HG02678 (cell line): ENCODE data around the gene NFATC1.

Experiments
- ATAC-seq: cut with Tn5 transposase; IDR thresholded peaks from one replicate; pipeline ENCODE4 v1.9.1; 2021; ENCODE audit warnings: mild to moderate bottlenecking, moderate library complexity; ENCODE audit not compliant: unreplicated experiment

Gene NFATC1

DNA sequence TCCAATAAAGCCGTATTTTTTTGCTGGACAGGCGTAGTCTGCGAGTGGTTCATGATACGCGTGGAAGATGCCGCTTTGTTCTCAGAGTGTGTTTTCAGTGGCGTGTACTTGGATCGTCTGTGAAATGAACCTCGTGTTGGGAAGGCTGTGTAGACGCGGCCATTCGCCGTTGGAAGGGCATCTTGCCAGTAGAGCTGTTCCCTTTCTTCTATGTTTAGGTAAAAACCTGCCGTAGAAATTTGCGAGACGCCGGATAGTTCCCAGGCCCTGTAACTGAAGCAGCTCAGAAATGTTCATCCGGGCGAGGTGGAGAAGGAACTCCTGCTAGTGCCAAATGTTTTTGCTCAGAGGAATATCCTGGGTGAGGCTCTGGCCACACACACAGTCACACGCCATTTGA is 133.6 kb downstream of the NFATC1 start:
- ATAC-seq: no peak

DNA sequence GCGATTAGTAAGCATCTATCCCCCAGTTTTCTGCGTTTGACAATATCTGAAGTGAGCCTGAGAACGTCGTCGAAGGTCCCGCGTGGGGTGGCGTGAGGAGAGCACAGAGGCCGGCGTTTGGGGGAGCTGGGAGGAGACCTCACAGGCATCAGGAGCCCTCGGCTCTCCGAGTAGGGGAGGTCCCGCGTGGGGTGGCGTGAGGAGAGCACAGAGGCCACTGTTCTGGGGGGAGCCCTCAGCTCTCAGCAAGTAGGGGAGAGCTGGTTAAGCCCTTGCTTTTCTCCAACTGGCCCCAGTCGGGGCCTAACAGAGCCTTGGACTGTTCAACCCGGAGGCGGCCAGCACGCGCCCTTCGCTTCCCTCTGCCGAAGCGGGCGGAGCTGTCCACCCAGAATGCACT is 134.3 kb downstream of the NFATC1 start:
- ATAC-seq: no peak

DNA sequence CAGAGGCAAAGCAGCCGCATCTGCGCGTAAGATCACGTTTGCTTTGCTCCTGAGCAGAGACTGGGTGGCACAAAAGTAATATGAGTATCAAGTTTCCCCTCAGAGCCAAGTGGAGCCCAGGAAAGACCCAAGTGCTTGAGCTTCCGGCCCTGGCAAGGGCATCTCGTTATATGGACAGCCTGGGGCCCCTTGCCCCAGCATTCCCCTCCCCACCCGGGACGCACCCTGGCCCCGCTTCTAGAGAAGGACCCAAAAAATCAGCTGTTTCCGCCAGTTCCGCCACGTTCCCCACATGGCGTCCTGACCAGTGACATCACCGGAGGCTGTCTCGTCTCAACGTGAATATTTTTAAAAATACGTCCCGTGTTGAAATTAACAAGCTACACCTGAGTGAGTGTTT is 135.1 kb downstream of the NFATC1 start:
- no peak for ATAC-seq

DNA sequence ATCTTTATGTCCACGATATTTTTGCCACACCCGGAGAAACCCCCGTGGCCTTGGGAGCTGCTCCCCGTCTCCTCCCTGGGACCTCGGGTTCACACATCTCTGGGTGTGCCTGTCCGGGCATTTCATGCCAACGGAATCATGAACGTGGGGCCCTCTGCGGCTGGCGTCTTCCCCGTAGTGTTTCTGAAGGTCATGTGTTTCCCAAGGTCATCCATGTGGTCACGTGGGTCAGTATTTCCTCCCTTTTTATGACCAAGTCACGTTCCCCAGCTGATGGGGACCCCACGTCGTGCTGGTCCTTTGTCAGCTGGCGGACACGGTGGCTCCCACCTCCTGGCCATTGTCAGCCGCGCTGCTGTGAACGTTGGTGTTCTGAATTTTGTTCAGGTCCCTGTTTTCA is 135.7 kb downstream of the NFATC1 start:
- no peak for ATAC-seq

DNA sequence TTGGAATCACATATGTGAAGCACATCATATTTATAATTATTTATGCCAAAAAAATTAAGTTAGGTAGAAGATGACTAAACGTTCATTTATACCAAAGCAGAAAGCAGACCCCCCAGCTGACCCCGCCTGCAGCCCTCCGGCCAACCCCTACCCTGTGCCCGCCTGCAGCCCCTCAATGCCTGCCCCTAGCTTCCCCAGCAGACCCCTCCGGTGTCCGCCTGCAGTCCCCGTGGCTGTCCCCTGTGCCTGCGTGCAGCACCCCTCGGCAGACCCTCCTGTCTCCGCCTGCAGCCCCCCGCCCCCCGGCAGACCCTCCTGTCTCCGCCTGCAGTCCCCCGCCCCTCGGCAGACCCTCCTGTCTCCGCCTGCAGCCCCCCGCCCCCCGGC is 136.2 kb downstream of the NFATC1 start:
- ATAC-seq: no peak

DNA sequence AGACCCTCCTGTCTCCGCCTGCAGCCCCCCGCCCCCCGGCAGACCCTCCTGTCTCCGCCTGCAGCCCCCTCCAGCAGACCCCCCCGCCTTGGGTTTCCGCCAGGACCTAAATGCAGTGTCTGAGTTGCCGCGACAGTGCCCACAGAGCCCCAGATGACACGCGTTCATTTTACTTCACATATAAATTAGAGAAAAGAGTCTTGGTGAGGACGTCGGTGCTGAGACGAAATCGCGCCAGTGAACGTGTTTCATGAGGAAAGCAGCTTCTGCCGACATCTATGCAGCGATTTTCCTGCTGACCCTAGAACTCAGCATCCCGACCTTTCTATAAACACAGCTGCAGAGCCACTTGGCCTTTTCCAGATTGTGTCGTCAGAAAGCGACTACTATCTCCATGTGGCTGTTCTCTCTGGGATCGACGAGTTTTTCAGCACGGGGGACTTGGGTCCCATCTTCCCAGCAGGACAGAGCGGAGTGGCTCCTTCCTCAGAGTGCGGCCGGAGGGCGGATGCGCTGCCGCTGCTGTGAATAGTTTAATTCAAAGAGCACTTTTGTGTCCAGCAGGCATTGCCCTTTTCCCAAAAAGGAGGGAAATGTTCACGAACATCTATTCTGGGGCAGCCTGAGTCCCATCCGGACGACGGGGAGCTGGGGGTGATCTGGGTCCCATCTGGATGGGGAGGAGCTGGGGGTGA is 136.7 kb downstream of the NFATC1 start:
- ATAC-seq: no peak

DNA sequence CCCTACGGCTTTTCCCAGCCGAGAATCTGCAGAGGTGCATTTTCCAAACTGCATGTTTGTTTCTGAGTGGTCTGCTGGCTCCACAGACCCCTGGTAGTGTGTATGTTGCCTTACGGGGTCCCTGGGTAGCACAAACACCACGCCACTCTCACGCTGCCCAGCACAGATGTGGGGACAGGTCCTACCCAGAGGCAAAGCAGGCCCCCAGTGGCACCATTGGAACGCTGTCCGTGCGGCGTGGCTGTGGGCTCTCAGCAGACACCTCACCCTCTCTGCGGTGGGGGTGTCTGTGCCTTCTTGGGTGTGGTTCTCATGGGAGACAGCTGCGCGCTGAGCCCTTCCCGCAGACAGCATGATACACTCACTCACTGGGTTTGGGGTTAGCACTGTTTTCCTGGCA is 137.4 kb downstream of the NFATC1 start:
- ATAC-seq: no peak

DNA sequence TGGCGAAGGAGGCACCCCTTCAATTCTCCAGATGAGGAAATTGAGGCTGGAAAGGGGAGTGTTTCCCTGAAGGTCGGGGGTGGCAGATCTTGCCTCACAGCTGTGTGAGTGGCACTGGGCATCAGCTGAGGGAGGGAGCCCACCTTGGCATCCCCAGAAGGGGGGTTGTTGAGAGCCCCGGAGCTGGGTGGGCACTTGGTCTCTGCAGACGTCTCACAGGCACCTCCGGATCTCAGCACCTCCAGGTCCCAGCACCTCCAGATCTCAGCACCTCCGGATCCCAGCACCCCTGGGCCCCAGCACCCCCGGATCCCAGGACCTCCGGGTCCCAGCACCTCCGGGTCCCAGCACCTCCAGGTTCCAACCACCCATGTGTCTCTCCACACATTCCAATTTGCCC is 137.9 kb downstream of the NFATC1 start:
- ATAC-seq: no peak

DNA sequence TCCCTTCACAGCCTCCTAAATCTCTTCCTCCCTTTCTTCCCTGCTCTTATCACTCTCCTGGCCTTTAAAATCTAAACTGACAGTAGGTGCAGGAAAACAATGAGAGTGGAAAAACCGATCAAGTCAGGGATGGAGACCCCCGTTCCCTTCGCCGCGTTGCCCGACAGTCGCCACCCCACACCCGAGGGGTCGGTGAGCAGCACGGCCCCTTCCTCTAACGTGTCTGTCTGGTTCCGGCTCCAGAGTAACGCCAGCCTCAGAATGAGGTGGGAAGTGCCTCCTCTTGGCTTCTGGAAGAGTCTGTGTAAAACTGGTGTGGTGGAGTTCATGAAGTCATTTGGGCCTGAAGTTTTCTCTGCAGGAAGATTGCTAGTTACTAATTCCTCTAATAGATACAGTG is 138.6 kb downstream of the NFATC1 start:
- ATAC-seq: no peak

DNA sequence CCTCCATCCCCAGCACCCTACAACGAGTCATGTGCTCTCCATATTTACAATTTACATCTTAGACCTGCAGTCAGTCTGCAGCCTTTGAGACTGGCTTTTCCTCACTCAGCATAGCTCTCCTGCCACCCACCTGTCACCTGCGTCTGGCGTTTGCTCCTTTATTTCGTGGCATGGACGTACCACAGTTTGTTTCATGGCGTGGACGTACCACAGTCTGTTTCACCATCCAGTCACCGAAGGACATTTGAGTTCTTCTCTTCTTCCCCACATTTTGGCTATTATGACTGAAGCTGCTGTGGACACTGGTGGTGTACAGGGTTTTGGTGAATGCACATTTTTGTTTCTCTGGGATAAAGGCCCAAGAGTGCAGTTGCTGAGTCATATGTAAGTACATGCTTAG is 142.0 kb downstream of the NFATC1 start:
- no peak for ATAC-seq

DNA sequence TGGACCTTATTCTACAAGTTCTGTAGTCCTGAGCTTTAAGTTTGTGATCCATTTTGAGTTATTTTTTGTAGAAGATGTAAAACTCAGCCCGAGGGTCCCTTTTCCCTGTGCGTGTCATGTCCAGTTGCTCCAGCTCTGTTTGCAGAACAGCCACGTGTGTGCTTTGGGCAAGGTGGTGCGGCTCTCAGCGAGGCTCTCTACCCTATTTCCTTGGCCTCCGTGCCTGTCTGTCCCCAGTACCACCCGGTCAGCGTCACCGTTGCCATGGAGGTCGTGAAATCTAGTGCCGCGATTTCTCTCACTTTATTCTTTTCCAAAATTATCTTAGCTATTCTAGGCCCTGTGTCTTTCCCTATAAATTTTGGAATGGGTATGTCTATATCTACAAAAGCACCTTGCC is 142.9 kb downstream of the NFATC1 start:
- no peak for ATAC-seq

DNA sequence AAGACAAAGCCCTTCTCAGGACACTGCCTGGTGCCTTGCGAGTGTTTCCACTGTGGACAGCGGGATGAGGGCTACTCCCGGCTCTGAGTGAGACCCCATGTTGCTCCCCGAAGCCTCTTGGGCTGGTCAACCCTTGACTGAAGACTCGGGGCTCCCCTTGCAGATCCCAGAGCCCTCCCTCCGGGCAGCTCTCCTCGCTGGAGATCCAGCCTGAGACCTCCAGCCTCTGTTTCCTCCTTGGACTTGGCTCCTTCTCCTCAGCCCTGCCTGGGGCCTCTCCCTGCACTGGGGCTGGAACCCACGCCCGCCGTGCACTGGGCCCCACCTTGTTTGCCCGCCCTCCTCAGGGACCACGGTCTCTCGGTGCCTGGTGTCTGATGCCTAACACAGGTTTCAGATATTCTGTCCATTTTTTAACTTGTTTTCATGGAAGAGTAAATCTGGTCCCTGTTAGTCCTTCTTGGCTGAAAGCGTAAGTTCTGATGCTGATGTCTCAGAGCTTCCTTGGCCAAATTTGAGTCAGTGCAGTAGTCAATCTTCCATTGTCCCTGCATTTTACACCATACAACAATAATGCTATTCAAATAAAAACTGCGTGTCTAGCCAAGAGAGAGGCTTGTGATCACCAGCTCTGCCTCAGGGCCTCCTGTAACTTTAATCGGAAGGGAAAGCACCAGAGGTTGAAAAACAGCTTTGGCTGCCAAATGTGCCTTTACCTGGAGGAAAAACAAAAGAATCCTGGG is 144.6 kb downstream of the NFATC1 start:
- ATAC-seq: no peak

DNA sequence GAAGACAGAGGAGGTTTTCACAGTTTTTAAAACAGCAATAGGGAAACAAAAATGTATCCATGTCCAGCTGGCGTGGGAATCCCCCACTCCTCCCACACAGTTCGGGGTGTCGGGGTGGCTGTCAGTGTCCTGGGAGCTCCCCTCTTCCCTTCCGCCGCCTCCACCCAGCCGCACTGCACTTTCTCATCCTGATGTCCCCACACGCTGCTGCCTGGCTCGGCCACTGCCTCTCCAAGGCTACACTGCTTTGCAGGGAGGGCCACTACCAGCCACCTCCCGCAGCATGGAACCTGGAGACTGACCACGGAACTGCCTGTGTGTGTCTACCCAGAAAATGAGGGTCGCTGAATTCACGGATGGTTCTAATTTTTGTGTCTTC is 145.2 kb downstream of the NFATC1 start:
- no peak for ATAC-seq

DNA sequence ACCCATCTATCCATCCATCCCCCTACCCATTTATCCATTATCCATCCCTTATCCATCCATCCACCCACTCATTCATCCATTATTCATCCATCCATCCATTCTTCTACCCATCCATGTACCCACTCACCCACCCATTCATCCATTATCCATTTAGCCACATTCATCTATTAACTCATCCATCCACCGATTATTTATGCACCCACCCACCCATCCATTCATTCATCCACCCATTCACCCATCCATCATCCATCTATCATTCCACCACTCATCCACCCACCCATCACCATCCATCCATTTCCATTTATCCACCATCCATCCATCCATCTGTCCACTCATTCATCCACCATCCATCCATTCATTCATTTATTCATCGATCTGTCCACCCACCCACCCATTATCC is 146.5 kb downstream of the NFATC1 start:
- ATAC-seq: no peak

DNA sequence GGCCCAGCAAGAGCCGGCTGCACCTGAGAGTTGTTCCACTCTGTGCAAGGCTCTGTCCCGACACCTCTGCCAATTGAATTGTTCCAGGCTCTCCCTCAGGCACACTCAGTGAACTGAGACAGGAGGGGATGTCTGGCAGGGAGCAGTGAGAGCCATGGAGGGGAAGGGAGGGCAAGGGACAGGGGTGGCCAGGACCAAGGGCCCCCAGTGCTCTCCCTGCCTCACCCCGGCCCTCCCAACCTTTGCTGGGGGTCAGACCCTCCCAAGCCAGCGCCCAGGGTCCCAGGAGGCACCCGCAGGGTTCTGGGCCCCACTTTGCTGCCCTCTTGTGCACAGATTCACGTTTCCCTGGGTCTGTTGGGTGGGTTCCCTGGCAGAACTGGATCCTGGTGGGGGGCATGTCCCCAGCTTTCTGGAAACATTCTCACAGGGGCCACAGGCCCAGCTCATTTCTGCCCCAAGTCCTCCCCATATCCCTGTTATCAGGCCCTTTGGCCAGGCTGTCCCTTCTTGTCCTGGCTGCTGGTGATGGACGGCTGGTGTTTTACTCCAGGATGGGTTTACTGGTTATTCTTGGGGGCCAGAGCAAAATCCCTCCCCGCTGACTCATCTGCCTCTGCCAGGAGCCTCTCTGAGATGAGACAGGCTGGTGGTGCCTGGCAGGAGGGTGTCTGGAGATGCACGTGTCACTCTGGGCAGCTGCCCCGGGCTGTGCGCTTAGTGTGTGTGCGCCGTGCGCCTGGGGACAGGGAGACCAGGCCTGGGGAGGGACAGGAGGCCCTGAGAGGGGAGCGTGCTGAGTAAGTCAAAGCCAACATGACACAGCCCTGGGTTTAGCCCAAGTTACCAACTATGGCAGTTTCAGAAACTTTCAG is 147.4 kb downstream of the NFATC1 start:
- ATAC-seq: no peak

DNA sequence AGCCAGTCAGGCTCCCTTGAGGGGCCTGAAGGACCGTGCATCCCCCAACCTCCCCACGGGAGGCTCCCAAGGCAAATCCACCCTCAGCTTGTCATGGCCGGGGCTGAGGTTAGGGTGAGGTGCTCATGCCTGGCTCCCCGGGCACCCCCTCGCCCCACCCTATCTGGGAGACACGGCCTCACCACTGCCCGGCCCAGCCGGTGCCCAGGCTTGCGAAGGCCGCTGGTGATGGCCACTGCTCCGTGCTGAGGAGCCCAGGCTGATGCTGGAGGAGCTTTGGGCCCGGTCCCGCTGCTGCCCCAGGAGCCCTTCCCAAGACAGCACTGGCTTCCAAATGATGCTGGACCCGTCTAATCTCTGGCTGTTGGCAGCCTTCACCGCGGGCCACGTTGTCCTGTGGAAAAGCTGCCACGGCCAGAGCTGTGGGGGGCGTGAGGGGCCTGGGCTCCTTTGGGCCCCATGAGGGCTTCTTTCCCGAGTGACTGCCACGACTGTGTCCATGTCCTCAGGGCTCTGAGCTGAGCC is 148.2 kb downstream of the NFATC1 start:
- no peak for ATAC-seq

DNA sequence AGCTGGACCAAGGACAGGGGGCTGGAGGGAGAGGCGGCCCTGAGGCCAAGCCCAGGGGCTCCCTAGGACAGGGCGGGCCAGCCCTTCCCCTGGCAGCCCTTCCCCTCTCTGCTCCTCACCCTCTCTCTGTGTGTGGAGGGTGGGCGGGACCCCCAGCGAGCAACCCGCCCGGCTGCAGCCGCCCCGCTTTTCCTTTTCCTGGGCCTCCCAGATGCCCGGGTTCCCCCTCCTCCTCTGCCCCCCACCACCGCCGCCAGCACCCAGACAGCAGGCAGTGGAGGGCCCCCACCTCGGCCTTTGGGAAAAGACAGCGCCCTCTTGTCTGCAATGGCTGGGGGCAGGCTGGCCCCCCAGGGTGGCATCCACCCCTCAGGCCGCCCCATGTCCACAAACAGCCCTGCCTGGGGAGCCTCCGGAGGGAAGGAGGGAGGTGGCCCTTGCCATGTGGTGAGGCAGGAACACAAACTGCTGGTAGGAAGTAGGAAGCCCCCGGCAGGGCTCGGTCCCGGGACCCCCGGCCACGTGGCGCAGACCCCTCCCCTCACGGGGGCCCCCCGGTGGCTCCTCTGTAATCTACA is 148.7 kb downstream of the NFATC1 start:
- ATAC-seq: no peak

DNA sequence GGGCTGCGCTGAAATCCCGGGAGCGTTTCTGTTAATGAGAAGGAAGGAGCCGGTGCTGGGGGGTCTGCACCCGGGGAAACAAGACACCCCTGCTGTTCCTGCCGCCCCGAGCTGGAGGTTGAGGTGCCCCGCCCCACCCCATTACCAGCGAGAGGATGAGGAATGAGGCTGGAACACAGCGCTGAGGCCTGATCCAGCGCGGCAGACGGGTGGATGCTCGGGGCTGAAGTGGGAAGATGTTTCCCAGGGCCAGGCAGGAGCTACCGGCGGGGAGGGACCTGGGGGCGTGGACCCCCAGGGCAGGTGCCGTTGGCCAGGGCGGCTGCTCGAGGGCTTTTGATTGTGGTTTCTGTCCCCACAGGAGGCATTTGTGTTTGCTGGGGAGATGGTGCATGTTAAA is 149.5 kb downstream of the NFATC1 start:
- ATAC-seq: no peak

DNA sequence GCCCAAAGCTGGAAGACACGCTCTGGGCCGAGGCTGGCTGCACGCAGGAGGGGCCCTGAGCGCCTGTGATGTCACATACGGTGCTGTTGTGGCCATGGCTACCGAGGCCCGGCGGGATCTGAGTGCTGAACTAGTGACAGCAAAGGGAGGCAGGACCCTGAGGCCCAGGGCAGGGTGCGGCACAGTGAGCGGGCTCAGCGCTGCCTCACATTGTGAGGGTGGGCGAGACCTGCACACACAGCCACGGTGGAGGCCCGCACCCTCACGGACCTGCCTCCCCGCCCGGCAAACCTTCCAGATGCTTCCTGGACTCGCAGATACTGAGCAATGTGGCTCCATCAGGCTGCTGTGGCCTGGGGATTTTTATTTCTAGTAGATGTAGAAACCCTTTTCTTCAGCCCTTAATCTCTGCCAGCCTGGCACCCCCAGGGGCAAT is 150.0 kb downstream of the NFATC1 start:
- ATAC-seq: no peak

DNA sequence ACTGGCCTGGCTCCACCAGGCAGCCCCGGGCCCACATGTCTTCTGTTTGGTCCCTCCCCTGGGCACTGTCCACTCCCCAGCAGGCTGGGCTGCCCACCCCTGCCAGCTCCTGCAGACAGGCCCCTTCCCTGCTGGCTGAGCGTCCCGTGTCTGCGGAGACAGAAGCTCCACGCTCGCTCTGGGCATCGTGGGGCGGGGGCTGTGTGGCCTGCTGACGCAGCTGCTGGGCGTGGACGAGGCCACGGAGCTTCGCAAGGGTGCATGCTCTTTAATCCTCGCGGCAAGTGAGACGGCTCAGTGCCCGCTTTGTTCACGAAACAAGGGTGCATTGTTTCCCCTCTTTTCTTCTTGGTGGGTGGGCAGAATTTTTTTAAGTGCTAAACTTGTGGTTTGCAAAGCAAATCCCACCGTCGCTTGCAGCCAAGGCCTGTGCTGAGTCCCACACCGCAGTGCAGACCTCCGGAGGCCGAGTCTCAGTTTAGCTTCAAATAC is 151.1 kb downstream of the NFATC1 start:
- no peak for ATAC-seq
